Activated T-cell treated with anti-CD3 and anti-CD28 coated beads, Interleukin-2, amount 50 U/mL, for 24 hours (primary cell): ENCODE data around the gene PPP2CA.
A peak's percentile ranks its signal among the peaks of the same experiment; 100 is the strongest.

Experiments used
- DNase-seq: peaks from one replicate; pipeline ENCODE4 v3.0.0-alpha.2; 2020
- H3K27ac Mint-ChIP-seq: 2 replicates; pipeline ENCODE4 v1.8.0; 2020; ENCODE audit warnings: mild to moderate bottlenecking, mixed read lengths
- H3K27me3 Mint-ChIP-seq: 2 replicates; pipeline ENCODE4 v1.8.0; 2020; ENCODE audit warnings: mixed read lengths
- H3K36me3 Mint-ChIP-seq: 2 replicates; pipeline ENCODE4 v1.8.0; 2020; ENCODE audit warnings: low read depth, mixed read lengths
- H3K4me1 Mint-ChIP-seq: 2 replicates; pipeline ENCODE4 v1.8.0; 2020; ENCODE audit warnings: low read depth, mixed read lengths
- H3K4me3 Mint-ChIP-seq: 2 replicates; pipeline ENCODE4 v1.8.0; 2020; ENCODE audit warnings: mild to moderate bottlenecking, moderate library complexity, mixed read lengths
- H3K9me3 Mint-ChIP-seq: 2 replicates; pipeline ENCODE4 v1.8.0; 2020; ENCODE audit warnings: mixed read lengths

PPP2CA gene

GRCh38 chr5:134184155-134185135, 41.4 kb downstream of the PPP2CA start:
- no peaks in the 10 kb centered on the region for H3K4me1 Mint-ChIP-seq

GRCh38 chr5:134183481-134183880, 42.4 kb downstream of the PPP2CA start:
- Mint-ChIP-seq H3K4me3 (no peak overlapping the region), H3K9me3 (no peaks in the 10 kb centered on the region), H3K27ac (no peak overlapping the region), H3K36me3 (no peaks in the 10 kb centered on the region), H3K27me3 (no peaks in the 10 kb centered on the region), H3K4me1 (no peaks in the 10 kb centered on the region)
- no peak for DNase-seq

More at GRCh38 chr5:134184155-134185135, 41.4 kb downstream of the PPP2CA start:
- no peak overlapping the region for H3K27ac Mint-ChIP-seq
- H3K27me3 Mint-ChIP-seq: no peaks in the 10 kb centered on the region
- no peaks in the 10 kb centered on the region for H3K36me3 Mint-ChIP-seq
- H3K4me3 Mint-ChIP-seq: no peak overlapping the region
- peak; percentile 82 for DNase-seq
- H3K9me3 Mint-ChIP-seq: no peaks in the 10 kb centered on the region

- H3K9me3 Mint-ChIP-seq: no peaks in the 10 kb centered on the region
- peak overlapping the region; percentile 97 for H3K4me3 Mint-ChIP-seq
- H3K27ac Mint-ChIP-seq: peak overlapping the region; percentile 98
- DNase-seq: no peak
- peaks cover 25% of the 10 kb centered on the region for H3K4me1 Mint-ChIP-seq
- H3K27me3 Mint-ChIP-seq: no peaks in the 10 kb centered on the region
- H3K36me3 Mint-ChIP-seq: peaks cover 27% of the 10 kb centered on the region
Measured at GRCh38 chr5:134178096-134178419, 47.8 kb downstream of the PPP2CA start.

- Mint-ChIP-seq H3K9me3 (no peaks in the 10 kb centered on the region), H3K36me3 (peaks cover 31% of the 10 kb centered on the region), H3K27me3 (no peaks in the 10 kb centered on the region), H3K4me1 (peaks cover 28% of the 10 kb centered on the region), H3K4me3 (peak overlapping the region; percentile 97), H3K27ac (peak overlapping the region; percentile 98)
- DNase-seq: no peak
Measured at GRCh38 chr5:134177369-134178095, 48.3 kb downstream of the PPP2CA start.

- Mint-ChIP-seq H3K9me3 (no peaks in the 10 kb centered on the region), H3K27ac (peak within 1 kb of the TSS; percentile 98), H3K36me3 (peaks cover 39% of the 10 kb centered on the region), H3K4me1 (peaks cover 34% of the 10 kb centered on the region), H3K27me3 (no peaks in the 10 kb centered on the region), H3K4me3 (peak within 1 kb of the TSS; percentile 97)
- DNase-seq: peak; percentile 94
Measured at GRCh38 chr5:134176511-134177368, 49.1 kb downstream of the PPP2CA start, which contains the start of gene SKP1. TSS of gene SKP1 (minus strand) at chr5:134176950. CDS start at chr5:134174022, 2,928 bp downstream.

- no peak for DNase-seq
- peak overlapping the region; percentile 98 for H3K27ac Mint-ChIP-seq
- no peaks in the 10 kb centered on the region for H3K9me3 Mint-ChIP-seq
- peaks cover 40% of the 10 kb centered on the region for H3K4me1 Mint-ChIP-seq
- peaks cover 46% of the 10 kb centered on the region for H3K36me3 Mint-ChIP-seq
- no peaks in the 10 kb centered on the region for H3K27me3 Mint-ChIP-seq
- H3K4me3 Mint-ChIP-seq: peak overlapping the region; percentile 97
Measured at GRCh38 chr5:134175921-134176510, 49.9 kb downstream of the PPP2CA start.

GRCh38 chr5:134174841-134175839, 50.7 kb downstream of the PPP2CA start:
- H3K36me3 Mint-ChIP-seq: peaks cover 55% of the 10 kb centered on the region
- peaks cover 49% of the 10 kb centered on the region for H3K4me1 Mint-ChIP-seq
- H3K9me3 Mint-ChIP-seq: no peaks in the 10 kb centered on the region
- H3K27me3 Mint-ChIP-seq: no peaks in the 10 kb centered on the region
- peak overlapping the region; percentile 98 for H3K27ac Mint-ChIP-seq
- no peak for DNase-seq
- H3K4me3 Mint-ChIP-seq: peak overlapping the region; percentile 97

GRCh38 chr5:134171972-134172371, 53.9 kb downstream of the PPP2CA start:
- DNase-seq: no peak
- peaks cover 83% of the 10 kb centered on the region for H3K36me3 Mint-ChIP-seq
- peaks cover 62% of the 10 kb centered on the region for H3K4me1 Mint-ChIP-seq
- H3K9me3 Mint-ChIP-seq: no peaks in the 10 kb centered on the region
- no peaks in the 10 kb centered on the region for H3K27me3 Mint-ChIP-seq
- H3K27ac Mint-ChIP-seq: peak overlapping the region; percentile 83
- no peak overlapping the region for H3K4me3 Mint-ChIP-seq

- H3K27ac Mint-ChIP-seq: no peak overlapping the region
- H3K4me1 Mint-ChIP-seq: peaks cover 54% of the 10 kb centered on the region
- H3K27me3 Mint-ChIP-seq: no peaks in the 10 kb centered on the region
- no peak for DNase-seq
- peaks cover 4% of the 10 kb centered on the region for H3K9me3 Mint-ChIP-seq
- H3K4me3 Mint-ChIP-seq: no peak overlapping the region
- H3K36me3 Mint-ChIP-seq: peaks cover 91% of the 10 kb centered on the region
Measured at GRCh38 chr5:134162592-134162991, 63.3 kb downstream of the PPP2CA start.

GRCh38 chr5:134161513-134162395, 64.1 kb downstream of the PPP2CA start:
- Mint-ChIP-seq H3K4me1 (peaks cover 53% of the 10 kb centered on the region), H3K9me3 (peaks cover 4% of the 10 kb centered on the region), H3K4me3 (no peak overlapping the region), H3K27me3 (no peaks in the 10 kb centered on the region), H3K27ac (peak overlapping the region; percentile 70), H3K36me3 (peaks cover 91% of the 10 kb centered on the region)
- no peak for DNase-seq

- no peaks in the 10 kb centered on the region for H3K9me3 Mint-ChIP-seq
- peaks cover 93% of the 10 kb centered on the region for H3K36me3 Mint-ChIP-seq
- peak overlapping the region; percentile 82 for H3K27ac Mint-ChIP-seq
- H3K27me3 Mint-ChIP-seq: no peaks in the 10 kb centered on the region
- DNase-seq: no peak
- H3K4me1 Mint-ChIP-seq: peaks cover 80% of the 10 kb centered on the region
- no peak overlapping the region for H3K4me3 Mint-ChIP-seq
Measured at GRCh38 chr5:134153657-134154056, 72.2 kb downstream of the PPP2CA start.

GRCh38 chr5:134153241-134153640, 72.6 kb downstream of the PPP2CA start:
- Mint-ChIP-seq H3K9me3 (no peaks in the 10 kb centered on the region), H3K27me3 (no peaks in the 10 kb centered on the region), H3K27ac (peak overlapping the region; percentile 89), H3K4me3 (no peak overlapping the region), H3K36me3 (peaks cover 91% of the 10 kb centered on the region), H3K4me1 (peaks cover 78% of the 10 kb centered on the region)
- no peak for DNase-seq
